H9 (cell line): ENCODE results near the gene GABRB1. TPM values are rescaled to one million over a fixed set of nuclear protein-coding genes. Genes with fewer than 3 reads are reported as not detected.

Experiments
- DNase-seq: peaks from one replicate; pipeline ENCODE4 v3.0.0-alpha.2; 2017
- H2AFZ ChIP-seq: one replicate; pipeline ENCODE4 v1.6.1; 2013; ENCODE audit warnings: mild to moderate bottlenecking, low read length, control low read depth, moderate library complexity
- H2AK5ac ChIP-seq: 2 replicates; pipeline ENCODE4 v1.6.1; 2013; ENCODE audit warnings: low read length, control low read depth, mixed read lengths; ENCODE audit not compliant: insufficient read length
- H2BK120ac ChIP-seq: one replicate; pipeline ENCODE4 v1.6.1; 2013; ENCODE audit warnings: low read depth, mild to moderate bottlenecking, low read length, control low read depth, inconsistent platforms; ENCODE audit not compliant: poor library complexity, severe bottlenecking
- H2BK12ac ChIP-seq: 2 replicates; pipeline ENCODE4 v1.6.1; 2013; ENCODE audit warnings: low read length, control low read depth, mixed read lengths, low read depth; ENCODE audit not compliant: insufficient read length
- H2BK15ac ChIP-seq: 2 replicates; pipeline ENCODE4 v1.6.1; 2013; ENCODE audit warnings: low read depth, low read length, control low read depth
- H2BK20ac ChIP-seq: one replicate; pipeline ENCODE4 v1.6.1; 2013; ENCODE audit warnings: low read depth, mild to moderate bottlenecking, low read length, control low read depth, inconsistent platforms; ENCODE audit not compliant: poor library complexity, severe bottlenecking
- H2BK5ac ChIP-seq: 2 replicates; pipeline ENCODE4 v1.6.1; 2013; ENCODE audit warnings: low read length, control low read depth, mixed read lengths; ENCODE audit not compliant: insufficient read length
- H3K14ac ChIP-seq: 2 replicates; pipeline ENCODE4 v1.6.1; 2013; ENCODE audit warnings: low read length, control low read depth; ENCODE audit not compliant: insufficient read depth
- H3K18ac ChIP-seq: 2 replicates; pipeline ENCODE4 v1.6.1; 2013; ENCODE audit warnings: low read depth, mild to moderate bottlenecking, mixed read lengths, low read length, control low read depth; ENCODE audit not compliant: insufficient read length
- H3K23ac ChIP-seq: 2 replicates; pipeline ENCODE4 v1.6.1; 2013; ENCODE audit warnings: low read length, control low read depth, mixed read lengths, low read depth; ENCODE audit not compliant: insufficient read length
- H3K23me2 ChIP-seq: 2 replicates; pipeline ENCODE4 v1.6.1; 2013; ENCODE audit warnings: low read depth, mild to moderate bottlenecking, mixed read lengths, low read length, control low read depth; ENCODE audit not compliant: insufficient read length, poor library complexity, severe bottlenecking
- H3K27ac ChIP-seq: 2 replicates; pipeline ENCODE4 v1.5.1; 2013; ENCODE audit warnings: low read length, control low read depth, mixed read lengths, low read depth; ENCODE audit not compliant: insufficient read length
- H3K27me3 ChIP-seq: 2 replicates; pipeline ENCODE4 v1.6.1; 2013; ENCODE audit warnings: low read length, control low read depth, inconsistent platforms; ENCODE audit not compliant: insufficient read depth
- H3K4ac ChIP-seq: 2 replicates; pipeline ENCODE4 v1.6.1; 2013; ENCODE audit warnings: low read depth, mild to moderate bottlenecking, control low read depth, inconsistent platforms, low read length, moderate library complexity
- H3K4me1 ChIP-seq: 2 replicates; pipeline ENCODE4 v1.6.1; 2013; ENCODE audit warnings: low read length, control low read depth, inconsistent platforms; ENCODE audit not compliant: insufficient read depth
- H3K4me2 ChIP-seq: 2 replicates; pipeline ENCODE4 v1.6.1; 2013; ENCODE audit warnings: low read length, control low read depth, mixed read lengths; ENCODE audit not compliant: insufficient read length, insufficient read depth
- H3K56ac ChIP-seq: 2 replicates; pipeline ENCODE4 v1.6.1; 2013; ENCODE audit warnings: low read depth, mild to moderate bottlenecking, mixed read lengths, low read length, control low read depth; ENCODE audit not compliant: insufficient read length
- H3K79me1 ChIP-seq: 2 replicates; pipeline ENCODE4 v1.6.1; 2013; ENCODE audit warnings: low read depth, mild to moderate bottlenecking, moderate library complexity, low read length, control low read depth, inconsistent platforms; ENCODE audit not compliant: insufficient read depth, poor library complexity, severe bottlenecking
- H3K79me2 ChIP-seq: 2 replicates; pipeline ENCODE4 v1.6.1; 2013; ENCODE audit warnings: low read length, control low read depth, inconsistent platforms; ENCODE audit not compliant: insufficient read depth
- H3K9ac ChIP-seq: 2 replicates; pipeline ENCODE4 v1.6.1; 2013; ENCODE audit warnings: low read length, control low read depth, mixed read lengths; ENCODE audit not compliant: insufficient read length; ENCODE audit errors: extremely low read depth
- H3K9me3 ChIP-seq: one replicate; pipeline ENCODE4 v1.6.1; 2013; ENCODE audit warnings: low read depth, low read length, inconsistent platforms; ENCODE audit not compliant: control insufficient read depth
- H3T11ph ChIP-seq: one replicate; pipeline ENCODE4 v1.6.1; 2013; ENCODE audit warnings: mild to moderate bottlenecking, low read length, control low read depth, inconsistent platforms
- H4K20me1 ChIP-seq: one replicate; pipeline ENCODE4 v1.6.1; 2013; ENCODE audit not compliant: control insufficient read depth, insufficient read length, insufficient read depth
- H4K5ac ChIP-seq: 2 replicates; pipeline ENCODE4 v1.6.1; 2013; ENCODE audit warnings: low read depth, mild to moderate bottlenecking, mixed read lengths, low read length, control low read depth; ENCODE audit not compliant: insufficient read length
- H4K8ac ChIP-seq: replicated peaks from 2 replicates; pipeline ENCODE4 v1.6.1; 2013; ENCODE audit warnings: low read length, control low read depth, mixed read lengths, low read depth; ENCODE audit not compliant: insufficient read length
- H4K91ac ChIP-seq: 2 replicates; pipeline ENCODE4 v1.6.1; 2013; ENCODE audit warnings: low read depth, mild to moderate bottlenecking, moderate library complexity, mixed read lengths, low read length, control low read depth; ENCODE audit not compliant: insufficient read length
- H3K27ac Mint-ChIP-seq, 3 experiments: 2 replicates in 2 of 3; 3 replicates in 1 of 3; pipeline ENCODE4 v1.8.0; 2020 to 2021; ENCODE audit warnings: mixed read lengths in 3 of 3, mild to moderate bottlenecking in 1 of 3, moderate library complexity in 1 of 3
- H3K27me3 Mint-ChIP-seq: 2 replicates; pipeline ENCODE4 v1.8.0; 2021; ENCODE audit warnings: low read depth, mild to moderate bottlenecking, moderate library complexity, mixed read lengths
- H3K36me3 Mint-ChIP-seq, 3 experiments: 2 replicates in 2 of 3; 3 replicates in 1 of 3; pipeline ENCODE4 v1.8.0; 2020 to 2021; ENCODE audit warnings: low read depth in 3 of 3, mixed read lengths in 3 of 3; ENCODE audit not compliant: insufficient read depth in 1 of 3
- H3K4me1 Mint-ChIP-seq, 2 experiments: 2 replicates each; pipeline ENCODE4 v1.8.0; 2020; ENCODE audit warnings: mixed read lengths in 2 of 2
- H3K4me3 Mint-ChIP-seq, 2 experiments: 2 replicates in 1 of 2; 3 replicates in 1 of 2; pipeline ENCODE4 v1.8.0; 2020 to 2021; ENCODE audit warnings: mild to moderate bottlenecking in 2 of 2, mixed read lengths in 2 of 2, moderate library complexity in 1 of 2
- H3K9me3 Mint-ChIP-seq, 2 experiments: 2 replicates in 1 of 2; 3 replicates in 1 of 2; pipeline ENCODE4 v1.8.0; 2020; ENCODE audit warnings: mild to moderate bottlenecking in 2 of 2, mixed read lengths in 2 of 2, moderate library complexity in 1 of 2
- WGBS: extraction: QIAGEN DNeasy Blood & Tissue Kit; methylation state at CpG from one replicate; pipeline ENCODE4 v1.1.7; 2013; ENCODE audit warnings: missing lambda C conversion rate, low lambda C conversion rate, mixed read lengths; ENCODE audit not compliant: insufficient read length; ENCODE audit errors: extremely low coverage; 5-methylcytosine and 5-hydroxymethylcytosine counted together
- total RNA-seq: library from RNA; stranded (reverse); gene quantifications from 2 replicates; pipeline ENCODE4 v1.2.1, GENCODE V29; 2021
- TF ChIP-seq, protein P1 (sequence below): fragments of 200-600 bp; sonication (generic); conservative IDR thresholded peaks from 3 replicates; pipeline ENCODE4 v1.8.0; 2021; ENCODE audit warnings: antibody characterized with exemption, mild to moderate bottlenecking

The GABRB1 gene
- total RNA-seq, 1 experiment from 2014 or later, result 0.39 TPM

GRCh38 chr4:47418147-47418546 lies 386.8 kb downstream of the GABRB1 start:
- Histone ChIP-seq H2AK5ac (no peak overlapping the region), H3K23me2 (no peaks in the 10 kb centered on the region), H4K5ac (no peak overlapping the region), H3T11ph (no peak overlapping the region), H3K27me3 (no peaks in the 10 kb centered on the region), H4K8ac (no peak overlapping the region), H2BK15ac (no peak overlapping the region; the same call in 1 of the 2 replicates), H4K20me1 (no peaks in the 10 kb centered on the region), H2BK5ac (no peak overlapping the region), H3K79me2 (no peaks in the 10 kb centered on the region), H3K9ac (no peak overlapping the region), H3K4ac (no peak overlapping the region), H3K18ac (no peak overlapping the region), H3K23ac (no peak overlapping the region), H2AFZ (no peak overlapping the region), H3K14ac (no peak overlapping the region), H4K91ac (no peak overlapping the region), H3K56ac (no peak overlapping the region), H3K27ac (no peak overlapping the region), H3K79me1 (no peaks in the 10 kb centered on the region), H3K4me1 (peaks cover 4% of the 10 kb centered on the region; the same call in 1 of the 2 replicates), H2BK120ac (no peak overlapping the region), H2BK20ac (no peak overlapping the region), H3K4me2 (no peak overlapping the region), H2BK12ac (no peak overlapping the region), H3K9me3 (no peaks in the 10 kb centered on the region)
- H3K4me1 Mint-ChIP-seq, result peaks cover 16 to 20% of the 10 kb centered on the region in 2 experiments
- H3K27me3 Mint-ChIP-seq, result peaks cover 2% of the 10 kb centered on the region
- no CpG with 5 or more reads among the region's 2 CpGs for WGBS
- H3K9me3 Mint-ChIP-seq, result no peaks in the 10 kb centered on the region
- no peak for DNase-seq
- H3K4me3 Mint-ChIP-seq, result no peak overlapping the region
- TF ChIP-seq, protein P1, sequence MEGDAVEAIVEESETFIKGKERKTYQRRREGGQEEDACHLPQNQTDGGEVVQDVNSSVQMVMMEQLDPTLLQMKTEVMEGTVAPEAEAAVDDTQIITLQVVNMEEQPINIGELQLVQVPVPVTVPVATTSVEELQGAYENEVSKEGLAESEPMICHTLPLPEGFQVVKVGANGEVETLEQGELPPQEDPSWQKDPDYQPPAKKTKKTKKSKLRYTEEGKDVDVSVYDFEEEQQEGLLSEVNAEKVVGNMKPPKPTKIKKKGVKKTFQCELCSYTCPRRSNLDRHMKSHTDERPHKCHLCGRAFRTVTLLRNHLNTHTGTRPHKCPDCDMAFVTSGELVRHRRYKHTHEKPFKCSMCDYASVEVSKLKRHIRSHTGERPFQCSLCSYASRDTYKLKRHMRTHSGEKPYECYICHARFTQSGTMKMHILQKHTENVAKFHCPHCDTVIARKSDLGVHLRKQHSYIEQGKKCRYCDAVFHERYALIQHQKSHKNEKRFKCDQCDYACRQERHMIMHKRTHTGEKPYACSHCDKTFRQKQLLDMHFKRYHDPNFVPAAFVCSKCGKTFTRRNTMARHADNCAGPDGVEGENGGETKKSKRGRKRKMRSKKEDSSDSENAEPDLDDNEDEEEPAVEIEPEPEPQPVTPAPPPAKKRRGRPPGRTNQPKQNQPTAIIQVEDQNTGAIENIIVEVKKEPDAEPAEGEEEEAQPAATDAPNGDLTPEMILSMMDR, result no peak
- H3K27ac Mint-ChIP-seq, result no peak overlapping the region
- no peaks in the 10 kb centered on the region for H3K36me3 Mint-ChIP-seq
